Subcutaneous adipose tissue (tissue), 4 donors: ENCODE data around the gene TTC31. TPM values are rescaled to one million over a fixed set of nuclear protein-coding genes. Genes with fewer than 3 reads are reported as not detected.

ENCODE experiments used
- total RNA-seq, 4 donors: library from RNA; depleted of rRNA; stranded (reverse); fragments of >200 nt; gene quantifications; one replicate each; pipeline ENCODE4 v1.1.0, GENCODE V29; 2016
- TF ChIP-seq, protein P1 (sequence below): fragments of 450-650 bp; IDR thresholded peaks from one replicate; pipeline ENCODE4 v1.5.1; 2016; ENCODE audit warnings: low read depth, mild to moderate bottlenecking, control low read depth, antibody characterized with exemption, moderate library complexity

TTC31 gene
- total RNA-seq, 4 donors from 2014 or later: 13.0 to 34.9 (median 25.5) TPM

DNA sequence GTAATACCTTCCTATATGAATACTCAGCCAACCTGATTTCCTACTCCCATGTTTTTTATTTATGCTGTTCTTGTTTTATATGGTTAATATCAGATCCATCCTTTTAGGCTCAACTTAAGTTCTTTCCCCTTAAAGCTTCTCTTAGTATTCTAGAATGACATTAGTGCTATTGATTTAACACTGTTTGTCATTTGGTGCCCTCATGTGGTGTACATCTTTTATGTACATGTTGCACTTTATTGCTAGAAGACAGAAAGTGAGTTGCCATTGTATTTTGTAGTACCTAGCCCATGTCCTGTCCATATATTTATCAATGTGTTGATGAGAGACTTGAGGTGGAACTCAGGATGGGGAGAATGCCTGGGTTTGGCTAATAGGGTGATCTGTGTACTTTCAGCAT is 49.3 kb downstream of the TTC31 start:
- TF ChIP-seq, protein P1, sequence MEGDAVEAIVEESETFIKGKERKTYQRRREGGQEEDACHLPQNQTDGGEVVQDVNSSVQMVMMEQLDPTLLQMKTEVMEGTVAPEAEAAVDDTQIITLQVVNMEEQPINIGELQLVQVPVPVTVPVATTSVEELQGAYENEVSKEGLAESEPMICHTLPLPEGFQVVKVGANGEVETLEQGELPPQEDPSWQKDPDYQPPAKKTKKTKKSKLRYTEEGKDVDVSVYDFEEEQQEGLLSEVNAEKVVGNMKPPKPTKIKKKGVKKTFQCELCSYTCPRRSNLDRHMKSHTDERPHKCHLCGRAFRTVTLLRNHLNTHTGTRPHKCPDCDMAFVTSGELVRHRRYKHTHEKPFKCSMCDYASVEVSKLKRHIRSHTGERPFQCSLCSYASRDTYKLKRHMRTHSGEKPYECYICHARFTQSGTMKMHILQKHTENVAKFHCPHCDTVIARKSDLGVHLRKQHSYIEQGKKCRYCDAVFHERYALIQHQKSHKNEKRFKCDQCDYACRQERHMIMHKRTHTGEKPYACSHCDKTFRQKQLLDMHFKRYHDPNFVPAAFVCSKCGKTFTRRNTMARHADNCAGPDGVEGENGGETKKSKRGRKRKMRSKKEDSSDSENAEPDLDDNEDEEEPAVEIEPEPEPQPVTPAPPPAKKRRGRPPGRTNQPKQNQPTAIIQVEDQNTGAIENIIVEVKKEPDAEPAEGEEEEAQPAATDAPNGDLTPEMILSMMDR: no peak

DNA sequence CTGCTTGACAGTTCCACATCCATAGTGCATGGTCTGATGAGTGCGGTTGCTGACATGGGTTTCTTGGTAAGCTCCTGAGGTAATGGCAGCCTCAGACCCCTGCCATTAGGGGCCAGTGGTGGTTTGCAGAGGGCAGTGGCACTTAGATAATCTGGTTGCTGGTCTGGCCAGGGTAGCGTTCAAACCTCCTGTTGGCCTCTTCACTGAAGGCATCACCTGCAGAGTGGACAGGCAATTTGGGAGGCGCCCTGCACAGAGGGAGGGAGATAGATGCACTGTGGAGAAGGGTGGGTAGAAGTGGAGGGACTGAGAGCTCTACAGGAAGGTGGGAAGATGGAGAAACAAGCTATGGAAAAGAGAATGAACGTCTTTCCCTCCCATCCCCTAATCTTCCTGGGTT is 50.6 kb downstream of the TTC31 start:
- TF ChIP-seq, protein P1: no peak

DNA sequence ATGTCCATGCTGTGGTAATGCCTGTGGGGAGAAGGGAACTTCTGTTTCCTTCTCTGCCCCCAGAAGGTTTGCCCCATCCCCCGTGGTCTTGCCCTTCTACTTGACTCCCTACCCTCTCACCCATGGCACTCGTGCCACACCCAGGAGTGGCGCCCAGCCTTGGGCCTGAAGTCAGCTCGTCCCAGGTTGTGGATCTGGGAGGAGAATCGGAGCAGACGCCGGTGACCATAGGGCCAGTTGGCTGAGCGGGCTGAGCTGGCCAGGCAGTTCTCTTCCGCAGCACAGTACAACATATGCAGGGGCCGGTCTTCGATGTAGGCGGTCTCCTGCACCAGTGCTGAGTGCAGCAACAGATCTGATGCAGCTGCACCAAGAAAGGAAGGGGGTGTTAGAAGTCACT is 51.5 kb downstream of the TTC31 start:
- TF ChIP-seq, protein P1: no peak

DNA sequence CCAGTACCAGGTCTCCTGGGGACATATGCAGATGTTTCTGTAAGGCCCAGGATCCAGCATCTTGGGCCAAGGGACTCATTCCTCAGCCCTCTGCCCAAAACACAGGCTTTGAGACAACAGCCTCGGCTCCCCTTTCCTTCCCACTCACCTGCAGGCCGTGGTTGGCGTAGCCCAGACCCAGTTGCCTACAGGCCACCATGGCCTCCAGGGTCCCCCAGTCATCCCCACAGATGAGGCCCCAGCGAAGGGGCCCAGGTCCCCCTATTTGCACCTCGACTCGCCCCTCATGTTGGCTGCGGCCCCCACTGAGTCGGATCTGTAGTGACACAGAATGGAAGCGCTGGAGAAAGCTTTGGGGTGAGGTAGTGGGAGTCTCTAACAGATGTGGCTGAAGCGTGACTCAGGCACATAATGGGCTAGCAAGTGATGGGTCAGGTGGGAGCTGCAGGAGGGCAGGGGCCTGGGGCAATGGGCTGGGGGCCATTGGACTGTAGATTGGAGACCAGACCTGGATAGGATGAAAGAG is 52.6 kb downstream of the TTC31 start:
- TF ChIP-seq, protein P1: no peak

DNA sequence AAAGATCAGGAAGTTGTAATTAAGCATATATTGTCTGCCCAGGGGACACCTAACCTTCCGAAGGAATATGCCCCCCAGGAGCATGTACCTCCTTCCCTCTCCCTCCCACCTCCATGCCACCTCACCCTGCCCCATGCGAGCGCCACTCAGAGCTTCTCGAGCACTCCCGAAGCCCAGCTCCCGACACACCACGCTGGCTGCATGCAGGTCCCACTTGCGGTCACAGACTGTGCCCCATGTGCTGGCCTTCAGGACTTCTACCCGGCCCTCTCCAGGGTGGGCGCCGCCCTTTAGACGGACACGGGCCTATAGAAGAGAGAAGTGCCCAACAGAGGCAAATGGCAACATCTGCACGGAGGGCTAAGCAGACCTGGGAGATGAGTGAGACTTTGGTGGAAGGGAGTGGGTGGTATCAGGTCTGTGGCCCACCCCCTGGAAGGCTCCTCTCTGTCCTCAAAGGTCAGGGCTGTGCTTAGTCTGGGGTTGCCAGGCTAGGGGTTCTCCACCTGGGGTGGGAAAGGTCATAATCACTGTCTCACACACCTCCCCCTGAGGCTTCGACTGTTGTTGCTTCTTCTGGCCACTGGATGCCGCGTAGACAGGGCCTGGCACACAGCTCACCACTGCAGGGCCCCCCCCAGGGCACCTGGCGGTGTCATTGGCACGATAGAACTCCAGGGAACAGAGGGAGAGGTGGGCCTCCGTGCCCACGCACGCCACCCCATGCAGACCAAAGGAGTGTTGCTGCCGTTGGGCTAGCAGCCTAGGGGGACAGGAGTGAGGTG is 53.5 kb downstream of the TTC31 start:
- TF ChIP-seq, protein P1: no peak

DNA sequence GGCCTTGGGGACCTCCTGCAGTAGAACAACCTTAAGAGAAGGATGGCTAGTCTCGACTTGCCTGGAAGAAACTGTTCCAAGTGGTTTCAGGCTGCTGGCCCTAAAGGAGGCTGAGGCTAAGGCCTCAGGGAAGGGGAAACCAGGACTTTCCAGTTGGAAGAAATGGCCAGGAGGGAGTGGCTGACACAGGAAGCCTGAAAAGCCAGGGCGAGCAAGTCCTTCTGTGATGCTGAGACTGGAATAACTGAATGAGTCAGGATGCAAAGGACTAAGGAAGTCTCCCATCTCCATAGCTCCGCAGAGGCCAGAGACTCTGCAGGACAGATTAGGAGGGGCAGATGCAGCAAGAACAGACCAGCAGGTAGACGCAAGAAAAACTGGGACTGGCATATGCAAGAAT is 54.3 kb downstream of the TTC31 start:
- TF ChIP-seq, protein P1: no peak

DNA sequence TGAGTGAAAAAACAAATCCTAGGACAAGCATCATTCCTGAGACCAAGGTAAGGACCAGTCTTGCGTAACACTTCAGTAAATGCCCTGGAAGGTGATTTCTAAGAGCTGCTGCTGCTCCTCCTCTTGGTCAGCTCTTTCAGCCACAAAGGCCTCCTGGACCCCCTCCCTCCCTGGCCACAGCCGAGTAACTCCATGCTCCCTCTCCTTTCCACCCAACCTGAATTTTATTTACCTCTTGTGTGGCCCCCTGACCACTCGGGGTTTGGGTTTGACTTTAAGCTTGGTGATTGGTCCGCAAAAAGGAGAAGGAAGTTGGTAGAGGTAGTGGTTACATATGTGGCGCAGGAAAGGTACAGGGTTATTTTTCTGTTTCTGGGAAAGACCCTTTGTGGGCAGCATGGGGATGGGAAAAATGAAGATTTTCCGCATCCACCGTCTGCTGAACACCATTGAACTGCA is 56.0 kb downstream of the TTC31 start:
- TF ChIP-seq, protein P1: no peak
